ENCODE results near the gene SLITRK3. TPM values are rescaled to one million over a fixed set of nuclear protein-coding genes. Genes with fewer than 3 reads are reported as not detected.

The SLITRK3 gene
- total RNA-seq, 4 donors from 2014 or later = 0.19 to 0.27 TPM; not detected in 2

DNA sequence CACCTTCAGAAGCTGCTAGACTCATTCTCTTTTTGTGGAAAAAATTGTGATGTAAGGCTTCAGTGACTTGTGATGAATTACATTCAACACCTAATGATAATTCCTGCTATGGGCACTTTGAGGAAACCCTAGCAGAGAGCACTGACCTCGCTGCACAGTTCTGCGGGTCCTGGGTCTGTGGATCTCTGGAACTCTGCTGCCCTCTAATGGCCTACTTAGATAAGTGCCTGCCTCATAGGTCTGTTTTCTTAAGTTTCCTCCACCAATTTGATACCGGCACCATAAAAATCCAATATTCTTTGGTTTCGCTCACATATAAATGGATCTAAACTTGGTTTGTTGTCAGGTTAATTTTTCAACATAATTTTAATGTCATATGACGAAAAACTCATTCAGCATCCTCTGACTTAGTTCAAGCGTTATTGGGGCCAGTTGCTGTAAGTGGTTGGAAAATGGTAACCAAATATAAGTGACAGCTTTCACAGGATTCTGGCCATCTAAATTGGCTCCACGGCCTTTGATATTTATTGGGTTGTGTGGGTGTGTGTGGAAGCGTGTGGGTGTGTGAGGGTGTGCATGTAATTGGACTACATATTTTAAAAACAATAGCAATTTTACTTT is 10.4 kb downstream of the SLITRK3 start:
- H3K4me3 ChIP-seq = no peak overlapping the region
- H3K9me3 ChIP-seq = no peaks in the 10 kb centered on the region
- peak in 2 of 3 donors; percentile 56 to 67 for DNase-seq
- H3K27me3 ChIP-seq = no peaks in the 10 kb centered on the region
- no peaks in the 10 kb centered on the region for H3K4me1 ChIP-seq
- H3K27ac ChIP-seq = no peak overlapping the region
- no peak for TF ChIP-seq POLR2A (IDR thresholded peaks at IDR 0.05)
- TF ChIP-seq, protein P1, sequence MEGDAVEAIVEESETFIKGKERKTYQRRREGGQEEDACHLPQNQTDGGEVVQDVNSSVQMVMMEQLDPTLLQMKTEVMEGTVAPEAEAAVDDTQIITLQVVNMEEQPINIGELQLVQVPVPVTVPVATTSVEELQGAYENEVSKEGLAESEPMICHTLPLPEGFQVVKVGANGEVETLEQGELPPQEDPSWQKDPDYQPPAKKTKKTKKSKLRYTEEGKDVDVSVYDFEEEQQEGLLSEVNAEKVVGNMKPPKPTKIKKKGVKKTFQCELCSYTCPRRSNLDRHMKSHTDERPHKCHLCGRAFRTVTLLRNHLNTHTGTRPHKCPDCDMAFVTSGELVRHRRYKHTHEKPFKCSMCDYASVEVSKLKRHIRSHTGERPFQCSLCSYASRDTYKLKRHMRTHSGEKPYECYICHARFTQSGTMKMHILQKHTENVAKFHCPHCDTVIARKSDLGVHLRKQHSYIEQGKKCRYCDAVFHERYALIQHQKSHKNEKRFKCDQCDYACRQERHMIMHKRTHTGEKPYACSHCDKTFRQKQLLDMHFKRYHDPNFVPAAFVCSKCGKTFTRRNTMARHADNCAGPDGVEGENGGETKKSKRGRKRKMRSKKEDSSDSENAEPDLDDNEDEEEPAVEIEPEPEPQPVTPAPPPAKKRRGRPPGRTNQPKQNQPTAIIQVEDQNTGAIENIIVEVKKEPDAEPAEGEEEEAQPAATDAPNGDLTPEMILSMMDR (IDR thresholded peaks at IDR 0.05) = peak in 5 of 6 experiments; percentile 24 to 87 (median 83)
- H3K36me3 ChIP-seq = no peaks in the 10 kb centered on the region

DNA sequence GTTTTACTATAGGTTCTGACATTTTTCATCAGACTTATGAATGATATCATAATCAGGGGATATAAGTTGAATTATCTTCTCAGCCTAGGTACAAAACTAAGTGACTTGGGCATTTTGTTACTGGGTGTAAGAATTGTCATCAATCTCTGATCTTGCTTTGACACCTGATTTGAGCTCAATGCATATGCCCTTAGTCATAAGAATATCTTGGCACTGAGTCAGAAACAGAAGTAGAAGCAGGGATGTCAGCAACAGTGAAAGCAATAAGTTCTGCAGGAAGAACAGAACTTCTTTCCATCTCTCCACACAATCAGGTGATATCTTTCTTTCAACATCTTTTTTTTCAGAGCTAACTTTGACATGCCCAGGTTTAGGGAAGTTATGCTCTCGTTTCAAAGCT is 14.6 kb downstream of the SLITRK3 start:
- no peaks in the 10 kb centered on the region for H3K36me3 ChIP-seq
- DNase-seq = no peak

DNA sequence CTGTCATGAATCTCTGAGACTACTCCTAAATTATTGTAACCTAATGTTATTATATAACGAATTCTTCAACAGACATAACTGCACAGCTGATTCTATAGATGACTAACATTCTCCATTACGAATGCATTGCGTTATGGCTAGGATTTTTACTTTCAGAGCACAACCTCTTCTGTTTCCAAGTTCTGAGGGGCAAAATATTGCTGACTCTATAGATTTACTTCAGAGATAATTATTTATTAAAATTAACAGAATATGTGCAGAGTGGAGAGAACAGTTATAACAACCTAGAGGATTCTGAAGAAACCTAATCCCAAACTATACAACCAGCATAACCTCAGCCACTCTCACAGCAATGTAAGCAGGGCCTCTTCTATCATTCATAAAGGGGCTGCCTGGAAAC is 25.9 kb downstream of the SLITRK3 start:
- Histone ChIP-seq H3K4me1 (no peaks in the 10 kb centered on the region), H3K27ac (no peak overlapping the region), H3K4me3 (no peak overlapping the region), H3K27me3 (no peaks in the 10 kb centered on the region), H3K9me3 (no peaks in the 10 kb centered on the region), H3K36me3 (no peaks in the 10 kb centered on the region)
- DNase-seq = no peak
- TF ChIP-seq, protein P1 (IDR thresholded peaks at IDR 0.05) = no peak
- TF ChIP-seq POLR2A (IDR thresholded peaks at IDR 0.05) = no peak

More for the DNA sequence above, 14.6 kb downstream of the SLITRK3 start:
- no peak overlapping the region for H3K4me3 ChIP-seq
- H3K9me3 ChIP-seq = no peaks in the 10 kb centered on the region
- no peaks in the 10 kb centered on the region for H3K27me3 ChIP-seq
- no peaks in the 10 kb centered on the region for H3K4me1 ChIP-seq
- no peak overlapping the region for H3K27ac ChIP-seq
- TF ChIP-seq, protein P1 (IDR thresholded peaks at IDR 0.05) = no peak
- TF ChIP-seq POLR2A (IDR thresholded peaks at IDR 0.05) = no peak

DNA sequence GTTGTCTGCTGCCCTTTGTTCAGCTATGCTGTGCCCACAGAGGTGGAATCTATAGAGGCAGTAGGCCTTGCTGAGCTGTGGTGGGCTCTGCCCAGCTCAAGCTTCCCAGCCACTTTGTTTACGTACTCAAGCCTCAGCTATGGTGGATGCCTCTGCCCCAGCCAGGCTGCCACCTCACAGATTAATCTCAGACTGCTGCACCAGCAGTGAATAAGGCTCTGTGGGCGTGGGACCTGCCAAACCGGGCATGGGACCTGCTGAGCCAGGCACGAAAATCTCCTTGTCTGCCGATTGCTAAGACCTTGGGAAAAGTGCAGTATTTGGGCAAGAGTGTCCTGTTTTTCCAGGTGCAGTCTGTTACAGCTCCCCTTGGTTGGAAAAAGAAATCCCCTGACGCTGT is 26.8 kb downstream of the SLITRK3 start:
- TF ChIP-seq POLR2A (IDR thresholded peaks at IDR 0.05) = no peak
- TF ChIP-seq, protein P1 (IDR thresholded peaks at IDR 0.05) = no peak
- no peak overlapping the region for H3K27ac ChIP-seq
- H3K9me3 ChIP-seq = no peaks in the 10 kb centered on the region
- H3K36me3 ChIP-seq = no peaks in the 10 kb centered on the region
- H3K27me3 ChIP-seq = no peaks in the 10 kb centered on the region
- H3K4me1 ChIP-seq = no peaks in the 10 kb centered on the region
- no peak overlapping the region for H3K4me3 ChIP-seq
- DNase-seq = no peak

DNA sequence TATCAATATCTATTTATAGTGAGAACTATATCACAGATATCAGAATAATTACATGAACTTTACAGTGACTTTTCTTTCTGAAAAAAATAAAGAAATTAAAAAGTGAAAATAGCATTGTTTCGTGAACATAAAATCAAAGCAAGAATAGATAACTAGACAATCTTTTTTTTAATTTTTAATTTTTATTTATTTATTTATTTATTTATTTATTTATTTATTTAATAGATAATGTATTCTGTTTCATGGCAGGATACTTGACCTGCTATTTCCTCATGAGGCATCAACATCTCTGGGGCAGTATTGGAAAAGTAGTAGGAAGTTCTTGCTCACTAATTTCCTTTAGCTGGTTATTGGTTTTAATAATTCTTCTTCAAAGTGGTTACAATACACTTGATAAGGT is 33.3 kb downstream of the SLITRK3 start:
- H3K27me3 ChIP-seq = no peaks in the 10 kb centered on the region
- DNase-seq = no peak
- no peak for TF ChIP-seq POLR2A (IDR thresholded peaks at IDR 0.05)
- TF ChIP-seq, protein P1 (IDR thresholded peaks at IDR 0.05) = no peak
- peaks cover 0 to 3% (median 0%) of the 10 kb centered on the region in 4 donors for H3K4me1 ChIP-seq
- no peak overlapping the region for H3K4me3 ChIP-seq
- no peaks in the 10 kb centered on the region for H3K9me3 ChIP-seq
- no peaks in the 10 kb centered on the region for H3K36me3 ChIP-seq
- H3K27ac ChIP-seq = no peak overlapping the region
